Esophagus squamous epithelium (tissue), 4 donors: ENCODE measurements around the gene FABP7.

Experiments used
- CTCF ChIP-seq, 6 experiments: fragments of 450-650 bp in 4 of 6; fragments of 200-600 bp in 2 of 6; sonication (generic) in 2 of 6; IDR thresholded peaks; one replicate each; pipeline ENCODE4 v1.5.1; 2016 to 2019; ENCODE audit warnings: antibody characterized with exemption in 6 of 6, mild to moderate bottlenecking in 4 of 6, moderate library complexity in 4 of 6
- POLR2A ChIP-seq, 4 donors: fragments of 450-650 bp; IDR thresholded peaks; one replicate each; pipeline ENCODE4 v1.6.1; 2017; ENCODE audit warnings: antibody characterized with exemption in 4 of 4, mild to moderate bottlenecking in 4 of 4, moderate library complexity in 3 of 4

GRCh38 chr6:122797537-122797936, 18.0 kb downstream of the FABP7 start:
- TF ChIP-seq CTCF (IDR thresholded peaks at IDR 0.05) (no peak), POLR2A (IDR thresholded peaks at IDR 0.05) (no peak)
